Fibroblast of the conjunctiva (primary cell): ENCODE measurements around the gene ARHGEF25.
"Not testable (repeated sequence)": the region's sequence is repeated elsewhere in the genome, so short reads cannot be mapped to it uniquely, and the experiment has no call there.

Experiments
- DNase-seq: peaks from one replicate; pipeline ENCODE4 v3.0.0-alpha.2; 2010; ENCODE audit warnings: low read depth

Gene ARHGEF25

DNA sequence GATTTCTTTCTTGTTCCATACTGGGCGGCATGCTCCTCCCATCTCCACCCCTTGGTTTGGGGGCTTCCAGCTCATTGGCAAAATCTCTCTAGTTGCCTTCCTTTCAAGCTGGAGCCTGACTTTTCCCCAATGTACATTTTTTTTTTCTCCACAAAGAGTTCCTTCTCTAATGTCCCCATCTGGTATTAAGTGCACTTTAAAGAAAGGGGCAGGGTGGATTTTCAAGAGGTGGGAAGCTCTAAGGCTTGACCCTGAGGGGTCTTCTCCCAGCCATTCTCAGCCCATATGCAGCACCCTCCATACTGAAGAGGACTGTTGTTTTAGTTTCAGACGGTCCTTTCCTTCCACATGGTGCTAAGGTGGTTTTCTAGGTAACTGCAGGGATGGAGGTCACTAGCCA lies 26.1 kb upstream of the ARHGEF25 start:
- no peak for DNase-seq

- DNase-seq, result no peak
Measured at GRCh38 chr12:57586128-57586527, 25.1 kb upstream of the ARHGEF25 start.

DNA sequence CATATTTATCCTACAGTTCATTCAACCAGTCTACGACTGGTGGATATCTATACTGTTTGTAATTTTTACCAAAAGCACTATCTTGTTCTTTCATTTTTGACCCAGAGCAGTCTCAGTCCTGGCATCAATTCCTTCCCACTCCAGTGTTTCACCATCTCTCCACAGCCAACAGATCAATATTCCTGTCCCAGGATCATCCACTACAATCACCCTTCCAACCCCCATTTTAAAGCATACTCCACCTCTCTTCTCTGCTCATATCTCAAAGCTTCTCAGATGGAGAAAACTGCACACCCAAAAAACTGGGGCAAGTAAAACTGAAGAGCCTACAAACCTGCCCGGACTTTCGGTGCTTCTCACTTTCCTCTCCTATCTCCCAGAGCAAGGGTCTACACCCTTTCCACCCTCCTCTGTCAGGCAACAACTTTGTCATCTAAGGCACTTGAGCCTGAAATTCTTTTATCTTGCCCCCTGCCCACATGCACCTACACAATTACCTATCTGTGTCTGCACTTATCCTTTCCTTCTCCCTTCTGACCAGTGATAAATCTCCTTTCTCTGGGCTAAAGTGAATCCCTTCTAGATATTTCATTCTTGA lies 24.3 kb upstream of the ARHGEF25 start:
- no peak for DNase-seq

DNA sequence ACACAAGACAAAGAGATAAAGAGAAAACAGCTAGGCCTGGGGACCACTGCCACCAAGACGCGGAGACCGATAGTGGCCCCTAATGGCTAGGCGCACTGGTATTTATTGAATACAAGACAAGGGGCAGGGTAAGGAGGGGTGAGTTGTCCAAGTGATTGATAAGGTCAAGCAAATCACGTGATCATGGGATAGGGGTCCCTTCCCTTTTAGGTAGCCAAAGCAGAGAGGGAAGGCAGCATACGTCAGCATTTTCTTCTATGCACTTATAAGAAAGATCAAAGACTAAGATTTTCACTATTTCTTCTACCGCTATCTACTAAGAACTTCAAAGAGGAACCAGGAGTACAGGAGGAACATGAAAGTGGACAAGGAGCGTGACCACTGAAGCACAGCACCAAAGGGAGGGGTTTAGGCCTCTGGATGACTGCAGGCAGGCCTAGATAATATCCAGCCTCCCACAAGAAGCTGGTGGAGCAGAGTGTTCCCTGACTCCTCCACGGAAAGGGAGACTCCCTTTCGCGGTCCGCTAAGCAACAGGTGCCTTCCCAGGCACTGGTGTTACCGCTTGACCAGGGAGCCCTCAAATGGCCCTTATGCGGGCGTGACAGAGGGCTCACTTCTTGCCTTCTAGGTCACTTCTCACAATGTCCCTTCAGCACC lies 22.2 kb upstream of the ARHGEF25 start:
- DNase-seq, result not testable (repeated sequence)

DNA sequence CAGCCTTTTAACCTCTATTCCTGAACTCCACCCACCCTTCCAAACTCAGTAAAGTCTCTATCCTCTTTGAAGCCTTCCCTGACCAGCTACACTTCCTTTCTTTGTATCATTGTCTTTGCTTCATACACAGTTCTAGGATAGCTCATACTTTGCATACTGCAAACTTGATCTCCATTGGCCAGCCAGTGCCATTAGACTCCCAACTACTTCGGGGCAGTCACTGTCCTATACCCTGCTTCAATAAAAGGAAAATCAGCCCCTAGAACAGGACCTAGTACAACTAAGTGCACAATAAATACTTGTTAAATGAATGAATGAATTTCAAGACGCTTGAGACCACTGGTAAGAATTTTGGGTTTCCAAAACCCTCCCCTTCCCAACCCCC lies 20.8 kb upstream of the ARHGEF25 start:
- no peak for DNase-seq

- no peak for DNase-seq
Measured at GRCh38 chr12:57590864-57591781, 20.1 kb upstream of the ARHGEF25 start, which contains the start of gene PIP4K2C. PIP4K2C (plus strand) TSS chr12:57591192; CDS start chr12:57591290, 98 bp downstream.

DNA sequence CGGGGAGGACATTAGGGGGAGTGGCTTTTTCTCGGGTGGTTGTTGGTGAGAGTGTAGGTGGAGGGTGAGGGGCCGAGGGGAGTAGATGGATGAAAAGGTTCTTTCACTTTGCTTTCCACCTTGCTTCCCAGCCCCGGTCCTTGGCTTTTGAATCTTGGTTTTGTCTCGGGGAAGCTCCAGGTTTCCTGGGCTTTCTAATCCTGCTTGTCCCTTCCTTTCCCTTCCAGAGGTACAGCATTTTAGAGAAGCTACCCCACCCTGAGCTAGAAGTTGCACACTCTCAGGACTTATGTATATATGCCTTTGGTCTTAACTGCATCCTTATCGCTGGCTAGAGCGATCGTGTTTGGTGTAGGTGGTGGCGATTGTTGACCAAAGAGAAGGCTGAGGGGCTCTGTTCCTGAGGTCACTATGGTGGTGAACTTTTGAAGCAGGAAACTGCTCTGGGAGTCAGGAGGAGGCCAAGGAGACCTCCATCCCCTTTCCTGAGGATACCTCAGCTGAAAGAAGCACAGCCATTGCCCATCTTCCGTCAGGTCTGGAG lies 19.4 kb upstream of the ARHGEF25 start:
- DNase-seq, result no peak

DNA sequence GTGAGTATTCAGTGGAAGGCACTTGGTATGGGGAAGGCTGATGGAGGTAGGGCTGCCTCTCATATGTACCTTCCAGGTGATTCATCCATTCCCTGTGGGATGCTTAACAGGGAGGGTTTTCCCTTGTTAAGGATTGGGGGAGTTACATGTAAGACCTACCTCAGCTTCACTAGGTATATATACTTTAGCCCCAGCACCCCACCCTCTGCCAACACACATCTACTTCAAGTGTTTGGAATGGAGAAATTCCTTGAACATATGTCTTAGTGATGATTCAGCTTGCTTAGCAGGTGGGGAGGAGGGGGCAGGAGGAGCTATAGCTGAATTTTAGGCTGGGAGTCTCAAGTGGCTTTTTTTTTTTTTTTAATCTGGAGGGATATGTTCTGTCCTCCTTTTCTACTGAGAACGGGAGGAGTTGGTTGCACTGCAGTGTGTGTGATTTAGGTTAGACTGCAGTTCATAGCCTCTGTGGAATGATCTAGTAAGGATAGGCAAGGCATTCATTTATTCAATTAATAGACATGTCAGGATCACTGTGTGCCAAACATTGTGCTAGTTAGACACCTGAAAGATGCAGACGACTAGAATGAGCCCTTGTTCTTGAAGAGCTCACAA lies 18.6 kb upstream of the ARHGEF25 start:
- no peak for DNase-seq

DNA sequence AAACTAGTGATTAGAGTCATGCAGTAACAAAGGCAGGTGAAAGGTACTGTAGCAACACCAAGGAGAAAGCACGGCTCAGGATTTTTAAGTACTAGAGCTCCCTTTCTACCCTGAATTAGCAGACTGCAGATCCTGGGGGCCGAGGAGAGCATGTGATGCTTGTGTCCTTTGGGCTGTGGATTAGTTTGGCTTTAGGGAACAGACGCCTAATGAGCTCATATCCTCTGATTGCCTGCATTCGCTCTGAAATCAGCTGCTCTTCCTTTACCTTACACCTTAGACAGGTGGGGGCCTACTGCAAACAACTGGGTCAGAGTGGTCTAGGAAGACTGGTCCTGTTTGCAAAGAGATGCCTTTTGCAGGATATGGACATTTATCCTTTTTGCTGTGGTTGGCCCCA lies 18.0 kb upstream of the ARHGEF25 start:
- DNase-seq, result no peak

GRCh38 chr12:57600395-57600794 lies 10.8 kb upstream of the ARHGEF25 start:
- no peak for DNase-seq

- no peak for DNase-seq
Measured at GRCh38 chr12:57602544-57602943, 8.7 kb upstream of the ARHGEF25 start.

- DNase-seq, result no peak
Measured at GRCh38 chr12:57603324-57603723, 7.9 kb upstream of the ARHGEF25 start.

DNA sequence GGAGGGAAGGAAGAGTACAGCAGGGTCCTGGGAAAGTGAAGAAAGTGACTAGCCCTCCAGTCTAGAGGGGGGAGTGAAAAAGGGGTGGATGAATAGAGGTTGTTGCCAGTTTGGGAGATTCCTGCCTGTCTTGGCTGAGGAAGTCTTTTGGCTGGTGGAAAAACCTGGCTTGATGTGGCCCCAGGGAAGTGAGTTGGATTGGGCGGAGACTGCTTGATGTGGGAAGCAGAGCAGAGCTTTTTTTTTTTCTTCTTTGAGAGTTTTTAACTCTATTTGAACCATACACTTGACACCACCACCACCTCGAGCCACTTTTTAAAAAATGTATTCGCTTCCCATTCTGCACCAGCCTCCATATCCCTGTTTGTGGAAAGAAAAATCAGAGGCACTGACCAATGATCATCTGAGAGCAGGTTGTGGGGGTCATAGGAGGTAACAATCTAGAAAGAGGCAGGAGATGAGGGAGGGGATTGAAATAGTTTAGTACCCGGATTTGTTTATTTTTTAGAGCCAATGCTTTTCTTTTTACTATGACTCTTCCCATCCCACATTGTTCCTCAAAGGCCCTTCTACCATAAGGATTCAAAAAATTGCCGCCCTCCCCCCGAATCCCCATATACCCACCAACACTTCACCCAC lies 7.3 kb upstream of the ARHGEF25 start:
- DNase-seq, result no peak

GRCh38 chr12:57604454-57604991 lies 6.7 kb upstream of the ARHGEF25 start, which contains the start of gene DTX3:
DTX3 (plus strand) TSS chr12:57604824; CDS start chr12:57606518, 1,694 bp downstream.
- no peak for DNase-seq

DNA sequence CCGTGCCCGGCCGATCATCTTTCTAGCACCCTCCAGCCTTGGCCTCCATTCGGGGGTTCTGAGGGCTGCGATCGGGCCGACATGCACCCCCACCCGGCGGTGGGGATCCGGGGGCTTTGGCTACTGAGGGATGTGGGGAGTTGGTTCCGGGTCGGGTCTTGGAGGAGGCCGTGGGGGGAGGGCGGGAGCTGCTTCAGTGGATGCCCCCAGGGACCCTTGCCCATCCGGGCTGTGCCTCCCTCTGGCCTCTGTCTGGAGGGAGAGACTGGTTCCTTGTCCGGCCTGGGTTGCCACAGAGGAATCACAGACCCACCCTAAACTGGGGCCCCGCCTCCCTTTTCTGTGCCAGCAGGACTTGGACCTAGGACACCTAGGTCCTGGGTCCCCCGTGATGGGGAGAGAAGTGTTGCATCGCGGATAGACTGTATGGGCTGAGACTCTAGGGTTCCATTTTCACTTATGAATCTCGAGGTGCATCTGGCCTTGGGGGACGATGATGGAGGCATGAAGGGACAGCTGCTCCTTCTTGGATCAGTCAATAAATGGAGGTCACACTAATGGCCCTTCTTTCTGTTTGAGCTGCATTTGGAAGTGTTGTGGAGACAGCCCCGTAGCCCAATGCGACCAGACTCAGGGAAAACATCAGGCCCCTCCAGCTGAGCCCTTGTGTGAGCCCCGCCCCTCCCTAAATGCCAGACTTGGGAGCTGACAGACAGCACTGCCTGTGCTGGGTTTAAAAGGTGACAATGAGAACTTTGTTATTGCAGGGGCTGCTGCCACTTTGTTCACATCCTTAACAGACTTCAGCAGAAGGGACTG lies 6.0 kb upstream of the ARHGEF25 start:
- no peak for DNase-seq

- no peak for DNase-seq
Measured at GRCh38 chr12:57605811-57606311, 5.4 kb upstream of the ARHGEF25 start.

DNA sequence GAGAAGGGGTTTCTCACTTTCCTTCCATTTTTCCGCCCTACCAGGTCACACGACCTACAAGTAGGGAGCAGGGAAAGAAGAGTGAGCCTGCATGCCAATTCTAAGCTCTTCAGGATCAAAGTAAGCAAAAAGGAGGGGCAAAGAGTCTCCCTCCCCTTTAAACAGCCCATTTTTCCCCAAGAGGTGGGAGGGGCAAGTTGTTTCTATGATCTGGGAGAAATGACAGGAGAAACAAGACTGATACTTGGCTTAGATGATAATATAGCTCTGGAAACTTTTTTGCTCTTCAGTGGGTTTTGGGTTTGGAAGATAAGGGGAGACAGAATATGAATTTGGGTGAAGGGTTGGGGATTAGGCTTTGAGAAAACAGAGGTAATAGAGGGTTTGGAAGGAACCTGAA lies 4.8 kb upstream of the ARHGEF25 start:
- no peak for DNase-seq

- no peak for DNase-seq
Measured at GRCh38 chr12:57606821-57607220, 4.4 kb upstream of the ARHGEF25 start.

DNA sequence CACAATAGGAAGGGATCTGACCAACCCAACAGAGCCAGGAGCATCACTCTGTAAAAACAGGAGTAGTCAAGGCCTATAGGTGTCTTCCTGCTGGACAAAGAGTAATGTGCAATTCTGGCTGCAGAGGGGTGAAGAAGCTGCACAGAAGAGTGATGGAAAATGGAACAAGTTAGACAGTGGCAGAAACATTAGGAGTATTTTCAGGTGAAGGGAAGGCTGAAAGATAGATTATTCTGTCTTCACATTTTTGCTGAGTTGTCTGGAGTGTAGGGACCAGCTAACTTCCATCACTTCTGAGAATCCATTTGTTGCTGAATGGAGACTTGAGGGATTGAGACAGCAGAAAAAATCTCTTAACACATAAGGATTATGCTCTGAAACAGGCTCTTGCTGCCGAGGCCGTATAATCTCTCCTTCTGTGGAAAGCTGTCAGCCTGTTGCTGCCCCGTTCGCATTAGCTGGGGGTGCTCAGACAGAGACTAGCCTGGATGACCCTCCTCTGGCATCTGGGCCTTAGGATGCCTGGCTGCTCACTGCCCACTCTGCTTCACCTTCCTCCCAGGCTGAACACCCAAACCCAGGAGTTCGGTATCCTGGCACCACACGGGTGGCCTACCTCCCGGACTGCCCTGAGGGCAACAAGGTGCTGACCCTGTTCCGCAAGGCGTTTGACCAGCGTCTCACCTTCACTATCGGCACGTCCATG lies 3.1 kb upstream of the ARHGEF25 start:
- DNase-seq, result no peak
